Fibroblast of the aortic adventitia (primary cell): ENCODE data around the gene SLC7A1. TPM values are rescaled to one million over a fixed set of nuclear protein-coding genes. Genes with fewer than 3 reads are reported as not detected.

Experiments
- DNase-seq: peaks from one replicate; pipeline ENCODE4 v3.0.0-alpha.2; 2010; ENCODE audit warnings: low read depth
- H3K4me3 ChIP-seq: 2 replicates; pipeline ENCODE4 v1.5.1; 2011; ENCODE audit warnings: low read depth, mild to moderate bottlenecking, control low read depth, low read length, moderate library complexity
- CTCF ChIP-seq: IDR thresholded peaks from 2 replicates; pipeline ENCODE4 v1.5.1; 2011; ENCODE audit warnings: mild to moderate bottlenecking, low read length, control low read depth, inconsistent platforms; ENCODE audit not compliant: insufficient read depth
- total RNA-seq: library from RNA; depleted of rRNA; stranded (reverse); fragments of >200 nt; gene quantifications from 2 replicates; pipeline ENCODE4 v1.2.3, GENCODE V29; 2012; ENCODE audit warnings: low replicate concordance

The SLC7A1 gene
- total RNA-seq, 1 donor, result 33.1 TPM

DNA sequence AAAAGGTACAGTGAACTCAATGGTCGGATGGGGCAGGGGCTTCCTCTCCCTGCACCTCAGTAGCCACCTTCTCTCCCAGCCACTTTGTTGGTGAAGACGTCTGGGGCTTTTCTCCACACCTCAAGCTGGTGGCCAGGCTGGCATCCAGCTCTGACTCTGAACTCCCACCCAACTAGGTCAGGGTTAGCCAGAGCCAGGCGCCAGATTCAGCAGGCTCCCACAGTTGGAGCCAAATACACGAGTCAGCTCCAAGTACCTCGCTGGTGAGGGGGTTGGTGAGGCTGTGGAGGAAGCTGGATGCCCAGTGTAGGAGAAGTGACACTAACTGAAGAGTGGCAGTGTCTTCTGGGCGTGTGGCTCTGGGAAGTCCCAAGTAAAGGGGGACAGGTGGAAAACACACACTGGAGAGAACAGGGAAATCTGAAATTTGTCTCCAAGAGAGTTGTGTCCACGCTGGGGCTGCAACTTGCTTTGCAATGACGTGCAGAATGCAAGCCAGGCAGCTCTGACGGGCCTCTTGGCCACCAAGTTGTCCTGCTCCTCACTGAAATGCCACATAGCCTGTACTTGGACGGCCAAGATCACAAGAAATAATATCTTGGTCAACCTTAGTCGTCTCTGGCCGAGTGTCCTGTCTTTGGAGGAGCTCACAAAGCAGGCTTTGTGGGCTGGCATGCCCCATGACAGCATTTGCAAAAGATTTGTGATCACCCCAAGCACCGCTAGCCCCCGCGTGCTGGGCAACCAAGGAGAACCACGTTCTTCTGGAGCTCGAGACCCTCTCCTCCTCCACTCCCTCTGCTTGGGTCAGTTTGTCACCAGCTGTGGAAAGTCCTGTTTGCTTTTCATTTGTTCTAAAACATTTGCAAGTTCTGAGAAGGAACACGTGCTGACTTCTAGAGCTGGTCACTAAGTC, 18.1 kb downstream of the SLC7A1 start:
- H3K4me3 ChIP-seq, result no peak overlapping the region
- DNase-seq, result no peak
- no peak for TF ChIP-seq CTCF

- H3K4me3 ChIP-seq, result no peak overlapping the region
- no peak for TF ChIP-seq CTCF
- DNase-seq, result no peak
Measured at GRCh38 chr13:29576581-29576980, 18.9 kb downstream of the SLC7A1 start.

DNA sequence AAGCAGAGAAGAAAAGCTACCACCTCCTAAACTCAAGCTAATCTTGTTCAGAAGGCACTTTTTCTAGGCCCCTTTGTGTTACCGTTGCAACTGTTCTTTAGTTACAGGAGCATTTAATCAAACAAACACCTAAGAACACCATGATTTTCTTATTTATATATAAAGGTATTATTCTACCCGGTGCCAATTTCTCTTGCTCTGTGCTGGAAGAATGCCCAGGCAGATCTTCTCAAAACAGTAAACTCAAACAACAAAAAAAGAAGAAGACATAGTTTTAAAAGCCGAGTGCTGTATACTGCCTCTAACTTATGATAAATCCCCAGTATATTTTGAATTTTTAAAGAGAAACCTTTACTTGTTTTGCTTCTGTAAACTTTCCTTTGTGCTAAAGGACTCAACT, 20.4 kb downstream of the SLC7A1 start:
- H3K4me3 ChIP-seq, result no peak overlapping the region
- DNase-seq, result no peak
- no peak for TF ChIP-seq CTCF

DNA sequence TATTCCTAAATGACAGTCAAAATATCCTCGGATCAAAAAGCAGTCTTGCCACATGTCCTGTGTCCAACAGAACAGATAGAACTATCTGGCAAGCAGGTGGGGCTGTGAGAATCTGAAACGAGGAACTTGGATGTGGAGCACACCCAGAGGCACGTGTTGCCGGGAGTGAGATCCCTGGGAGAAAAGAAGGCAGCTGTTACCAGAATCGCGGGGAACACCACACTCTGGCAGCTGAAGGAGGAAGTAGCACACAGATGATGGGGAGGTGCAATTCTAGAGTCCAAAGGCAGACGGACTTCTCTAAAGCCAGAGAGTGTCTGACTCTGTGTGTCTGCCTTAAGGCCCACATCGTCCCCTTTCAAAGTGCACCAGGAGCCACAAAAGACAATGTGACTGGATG, 22.3 kb downstream of the SLC7A1 start:
- H3K4me3 ChIP-seq, result no peak overlapping the region
- TF ChIP-seq CTCF, result no peak
- peak; percentile 55 for DNase-seq

DNA sequence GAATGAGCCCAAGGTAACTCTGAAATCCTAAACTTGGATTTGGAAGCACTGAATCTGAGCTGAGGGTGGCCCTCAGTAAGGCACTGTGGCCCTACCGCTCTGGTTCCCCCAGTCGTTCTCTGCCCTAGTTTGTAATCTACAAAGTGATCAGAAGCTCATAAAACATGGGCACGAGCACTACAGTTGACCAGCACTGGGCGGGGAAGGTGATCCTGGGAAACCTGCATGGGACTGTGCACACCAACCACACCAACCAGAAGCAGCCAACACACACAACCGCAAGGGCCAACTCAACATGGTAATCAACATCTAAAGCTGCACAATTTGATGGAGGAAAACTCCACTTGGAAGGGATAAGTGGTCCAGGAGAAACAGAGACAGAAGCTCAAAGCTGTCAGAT, 22.9 kb downstream of the SLC7A1 start:
- DNase-seq, result no peak
- no peak overlapping the region for H3K4me3 ChIP-seq
- no peak for TF ChIP-seq CTCF

- H3K4me3 ChIP-seq, result no peak overlapping the region
- TF ChIP-seq CTCF, result no peak
- DNase-seq, result no peak
Measured at GRCh38 chr13:29571876-29572570, 23.5 kb downstream of the SLC7A1 start.
